ENCODE measurements around the gene GON4L.

DNA sequence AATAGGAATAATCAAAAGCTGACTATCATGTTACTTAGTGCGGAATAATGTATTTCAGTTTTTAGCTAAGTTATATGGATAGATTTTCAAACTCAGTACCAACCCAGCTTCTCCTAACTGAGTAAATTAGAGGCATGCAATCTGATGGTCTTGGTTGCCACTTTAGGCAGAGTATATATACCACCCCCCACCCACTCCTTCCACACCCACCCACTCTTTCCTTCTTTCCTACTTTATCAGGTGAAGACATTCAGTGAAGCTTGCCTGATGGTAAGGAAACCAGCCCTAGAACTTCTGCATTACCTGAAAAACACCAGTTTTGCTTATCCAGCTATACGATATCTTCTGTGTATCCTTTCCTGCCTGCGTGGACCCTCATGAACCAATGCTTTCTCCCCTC is 131.9 kb downstream of the GON4L start:
- TF ChIP-seq, protein P1, sequence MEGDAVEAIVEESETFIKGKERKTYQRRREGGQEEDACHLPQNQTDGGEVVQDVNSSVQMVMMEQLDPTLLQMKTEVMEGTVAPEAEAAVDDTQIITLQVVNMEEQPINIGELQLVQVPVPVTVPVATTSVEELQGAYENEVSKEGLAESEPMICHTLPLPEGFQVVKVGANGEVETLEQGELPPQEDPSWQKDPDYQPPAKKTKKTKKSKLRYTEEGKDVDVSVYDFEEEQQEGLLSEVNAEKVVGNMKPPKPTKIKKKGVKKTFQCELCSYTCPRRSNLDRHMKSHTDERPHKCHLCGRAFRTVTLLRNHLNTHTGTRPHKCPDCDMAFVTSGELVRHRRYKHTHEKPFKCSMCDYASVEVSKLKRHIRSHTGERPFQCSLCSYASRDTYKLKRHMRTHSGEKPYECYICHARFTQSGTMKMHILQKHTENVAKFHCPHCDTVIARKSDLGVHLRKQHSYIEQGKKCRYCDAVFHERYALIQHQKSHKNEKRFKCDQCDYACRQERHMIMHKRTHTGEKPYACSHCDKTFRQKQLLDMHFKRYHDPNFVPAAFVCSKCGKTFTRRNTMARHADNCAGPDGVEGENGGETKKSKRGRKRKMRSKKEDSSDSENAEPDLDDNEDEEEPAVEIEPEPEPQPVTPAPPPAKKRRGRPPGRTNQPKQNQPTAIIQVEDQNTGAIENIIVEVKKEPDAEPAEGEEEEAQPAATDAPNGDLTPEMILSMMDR (conservative IDR thresholded peaks at IDR 0.05; ENCODE audit: low read depth in 2 of 2), result no peak
- TF ChIP-seq, protein P2, sequence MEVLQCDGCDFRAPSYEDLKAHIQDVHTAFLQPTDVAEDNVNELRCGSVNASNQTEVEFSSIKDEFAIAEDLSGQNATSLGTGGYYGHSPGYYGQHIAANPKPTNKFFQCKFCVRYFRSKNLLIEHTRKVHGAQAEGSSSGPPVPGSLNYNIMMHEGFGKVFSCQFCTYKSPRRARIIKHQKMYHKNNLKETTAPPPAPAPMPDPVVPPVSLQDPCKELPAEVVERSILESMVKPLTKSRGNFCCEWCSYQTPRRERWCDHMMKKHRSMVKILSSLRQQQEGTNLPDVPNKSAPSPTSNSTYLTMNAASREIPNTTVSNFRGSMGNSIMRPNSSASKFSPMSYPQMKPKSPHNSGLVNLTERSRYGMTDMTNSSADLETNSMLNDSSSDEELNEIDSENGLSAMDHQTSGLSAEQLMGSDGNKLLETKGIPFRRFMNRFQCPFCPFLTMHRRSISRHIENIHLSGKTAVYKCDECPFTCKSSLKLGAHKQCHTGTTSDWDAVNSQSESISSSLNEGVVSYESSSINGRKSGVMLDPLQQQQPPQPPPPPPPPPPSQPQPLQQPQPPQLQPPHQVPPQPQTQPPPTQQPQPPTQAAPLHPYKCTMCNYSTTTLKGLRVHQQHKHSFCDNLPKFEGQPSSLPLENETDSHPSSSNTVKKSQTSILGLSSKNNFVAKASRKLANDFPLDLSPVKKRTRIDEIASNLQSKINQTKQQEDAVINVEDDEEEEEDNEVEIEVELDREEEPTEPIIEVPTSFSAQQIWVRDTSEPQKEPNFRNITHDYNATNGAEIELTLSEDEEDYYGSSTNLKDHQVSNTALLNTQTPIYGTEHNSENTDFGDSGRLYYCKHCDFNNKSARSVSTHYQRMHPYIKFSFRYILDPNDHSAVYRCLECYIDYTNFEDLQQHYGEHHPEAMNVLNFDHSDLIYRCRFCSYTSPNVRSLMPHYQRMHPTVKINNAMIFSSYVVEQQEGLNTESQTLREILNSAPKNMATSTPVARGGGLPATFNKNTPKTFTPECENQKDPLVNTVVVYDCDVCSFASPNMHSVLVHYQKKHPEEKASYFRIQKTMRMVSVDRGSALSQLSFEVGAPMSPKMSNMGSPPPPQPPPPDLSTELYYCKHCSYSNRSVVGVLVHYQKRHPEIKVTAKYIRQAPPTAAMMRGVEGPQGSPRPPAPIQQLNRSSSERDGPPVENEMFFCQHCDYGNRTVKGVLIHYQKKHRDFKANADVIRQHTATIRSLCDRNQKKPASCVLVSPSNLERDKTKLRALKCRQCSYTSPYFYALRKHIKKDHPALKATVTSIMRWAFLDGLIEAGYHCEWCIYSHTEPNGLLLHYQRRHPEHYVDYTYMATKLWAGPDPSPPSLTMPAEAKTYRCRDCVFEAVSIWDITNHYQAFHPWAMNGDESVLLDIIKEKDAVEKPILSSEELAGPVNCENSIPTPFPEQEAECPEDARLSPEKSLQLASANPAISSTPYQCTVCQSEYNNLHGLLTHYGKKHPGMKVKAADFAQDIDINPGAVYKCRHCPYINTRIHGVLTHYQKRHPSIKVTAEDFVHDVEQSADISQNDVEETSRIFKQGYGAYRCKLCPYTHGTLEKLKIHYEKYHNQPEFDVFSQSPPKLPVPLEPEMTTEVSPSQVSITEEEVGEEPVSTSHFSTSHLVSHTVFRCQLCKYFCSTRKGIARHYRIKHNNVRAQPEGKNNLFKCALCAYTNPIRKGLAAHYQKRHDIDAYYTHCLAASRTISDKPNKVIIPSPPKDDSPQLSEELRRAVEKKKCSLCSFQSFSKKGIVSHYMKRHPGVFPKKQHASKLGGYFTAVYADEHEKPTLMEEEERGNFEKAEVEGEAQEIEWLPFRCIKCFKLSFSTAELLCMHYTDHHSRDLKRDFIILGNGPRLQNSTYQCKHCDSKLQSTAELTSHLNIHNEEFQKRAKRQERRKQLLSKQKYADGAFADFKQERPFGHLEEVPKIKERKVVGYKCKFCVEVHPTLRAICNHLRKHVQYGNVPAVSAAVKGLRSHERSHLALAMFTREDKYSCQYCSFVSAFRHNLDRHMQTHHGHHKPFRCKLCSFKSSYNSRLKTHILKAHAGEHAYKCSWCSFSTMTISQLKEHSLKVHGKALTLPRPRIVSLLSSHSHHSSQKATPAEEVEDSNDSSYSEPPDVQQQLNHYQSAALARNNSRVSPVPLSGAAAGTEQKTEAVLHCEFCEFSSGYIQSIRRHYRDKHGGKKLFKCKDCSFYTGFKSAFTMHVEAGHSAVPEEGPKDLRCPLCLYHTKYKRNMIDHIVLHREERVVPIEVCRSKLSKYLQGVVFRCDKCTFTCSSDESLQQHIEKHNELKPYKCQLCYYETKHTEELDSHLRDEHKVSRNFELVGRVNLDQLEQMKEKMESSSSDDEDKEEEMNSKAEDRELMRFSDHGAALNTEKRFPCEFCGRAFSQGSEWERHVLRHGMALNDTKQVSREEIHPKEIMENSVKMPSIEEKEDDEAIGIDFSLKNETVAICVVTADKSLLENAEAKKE (CRISPR knock-in tag; IDR thresholded peaks at IDR 0.05), result no peak
- no peak for TF ChIP-seq EZH2 (IDR thresholded peaks at IDR 0.05; ENCODE audit: low read depth, unreplicated experiment)
- TF ChIP-seq POLR2AphosphoS5 (IDR thresholded peaks at IDR 0.05; ENCODE audit: low read depth), result no peak
- TF ChIP-seq, protein P3, sequence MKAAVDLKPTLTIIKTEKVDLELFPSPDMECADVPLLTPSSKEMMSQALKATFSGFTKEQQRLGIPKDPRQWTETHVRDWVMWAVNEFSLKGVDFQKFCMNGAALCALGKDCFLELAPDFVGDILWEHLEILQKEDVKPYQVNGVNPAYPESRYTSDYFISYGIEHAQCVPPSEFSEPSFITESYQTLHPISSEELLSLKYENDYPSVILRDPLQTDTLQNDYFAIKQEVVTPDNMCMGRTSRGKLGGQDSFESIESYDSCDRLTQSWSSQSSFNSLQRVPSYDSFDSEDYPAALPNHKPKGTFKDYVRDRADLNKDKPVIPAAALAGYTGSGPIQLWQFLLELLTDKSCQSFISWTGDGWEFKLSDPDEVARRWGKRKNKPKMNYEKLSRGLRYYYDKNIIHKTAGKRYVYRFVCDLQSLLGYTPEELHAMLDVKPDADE (IDR thresholded peaks at IDR 0.05), result no peak
- no peak for TF ChIP-seq NANOG (IDR thresholded peaks at IDR 0.05; ENCODE audit: borderline replicate concordance)
- no peak for TF ChIP-seq EZH2phosphoT487 (IDR thresholded peaks at IDR 0.05; ENCODE audit: unreplicated experiment)
- no peak for TF ChIP-seq JUNB (IDR thresholded peaks at IDR 0.05; ENCODE audit: unreplicated experiment)
- no peak for TF ChIP-seq CREB1 (CRISPR knock-in tag; IDR thresholded peaks at IDR 0.05; ENCODE audit: low read depth)
- TF ChIP-seq ZNF114 (CRISPR knock-in tag; IDR thresholded peaks at IDR 0.05), result no peak
